ENCODE results near the gene LMAN2. TPM values are rescaled to one million over a fixed set of nuclear protein-coding genes. Genes with fewer than 3 reads are reported as not detected.
"Not testable (repeated sequence)": the region's sequence is repeated elsewhere in the genome, so short reads cannot be mapped to it uniquely, and the experiment has no call there.

Gene LMAN2
- total RNA-seq, 1 donor from 2014 or later = 75.6 TPM

DNA sequence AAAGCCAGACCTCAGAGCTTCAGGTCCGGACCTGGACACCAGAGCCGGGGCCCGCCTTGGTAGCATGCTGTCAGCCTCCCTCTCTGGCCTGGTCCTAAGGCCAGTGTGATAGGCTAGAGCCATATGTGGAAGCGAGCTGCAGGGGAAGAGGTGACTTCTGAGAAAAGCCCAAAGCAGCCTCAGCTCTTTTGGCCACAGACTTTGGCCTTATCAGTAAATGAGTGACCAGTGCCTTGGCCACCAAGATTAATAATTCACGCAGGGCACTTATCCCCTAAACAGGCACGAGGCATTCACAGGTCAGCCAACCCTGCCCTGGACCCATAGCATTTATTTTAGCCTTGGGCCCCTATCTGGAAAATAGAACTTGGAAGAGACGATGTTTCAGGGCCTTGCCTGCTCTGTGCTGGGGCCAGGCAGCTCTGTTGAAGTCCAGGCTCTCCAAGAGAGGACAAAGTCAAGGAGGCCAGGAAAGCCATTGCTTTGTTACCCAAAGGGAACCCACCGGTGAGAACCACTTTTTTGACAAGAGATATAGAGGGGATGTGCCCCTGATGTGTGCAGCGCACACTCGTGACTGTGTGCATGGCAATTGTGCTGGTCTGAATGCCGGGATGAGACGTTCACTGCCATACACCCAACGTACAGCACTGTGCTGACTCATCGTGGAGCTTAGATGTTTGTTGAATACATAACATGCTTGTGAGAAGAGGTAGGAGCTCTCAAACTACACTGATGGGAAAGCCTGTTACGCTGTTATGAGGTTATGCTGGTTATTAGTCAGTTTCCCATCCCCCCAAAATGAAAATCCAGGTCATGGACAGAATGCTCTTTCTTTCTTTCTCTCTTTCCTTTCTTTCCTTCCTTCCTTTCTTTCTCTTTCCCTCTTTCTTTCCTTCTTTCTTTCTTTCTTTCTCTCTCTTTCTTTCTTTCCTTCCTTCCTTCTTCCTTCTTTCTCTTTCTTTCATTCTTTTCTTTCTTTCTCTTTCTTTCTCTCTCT lies 27.7 kb upstream of the LMAN2 start:
- Mint-ChIP-seq H3K27me3 (ENCODE audit: unreplicated experiment) (peaks cover 5% of the 10 kb centered on the region), H3K9me3 (ENCODE audit: unreplicated experiment) (peaks cover 9% of the 10 kb centered on the region), H3K36me3 (ENCODE audit: unreplicated experiment) (no peaks in the 10 kb centered on the region), H3K4me3 (ENCODE audit: unreplicated experiment) (no peak overlapping the region), H3K4me1 (ENCODE audit: low read depth, unreplicated experiment) (no peaks in the 10 kb centered on the region), H3K27ac (ENCODE audit: unreplicated experiment) (no peak overlapping the region)
- no peak for TF ChIP-seq CTCF (IDR thresholded peaks at IDR 0.05; ENCODE audit: partially characterized antibody, unreplicated experiment)
- DNase-seq = no peak

GRCh38 chr5:177377851-177378776 lies 26.6 kb upstream of the LMAN2 start:
- Mint-ChIP-seq H3K27ac (ENCODE audit: unreplicated experiment) (no peak overlapping the region), H3K4me1 (ENCODE audit: low read depth, unreplicated experiment) (no peaks in the 10 kb centered on the region), H3K9me3 (ENCODE audit: unreplicated experiment) (peaks cover 9% of the 10 kb centered on the region), H3K36me3 (ENCODE audit: unreplicated experiment) (no peaks in the 10 kb centered on the region), H3K4me3 (ENCODE audit: unreplicated experiment) (no peak overlapping the region), H3K27me3 (ENCODE audit: unreplicated experiment) (peaks cover 3% of the 10 kb centered on the region)
- no peak for TF ChIP-seq CTCF (IDR thresholded peaks at IDR 0.05; ENCODE audit: partially characterized antibody, unreplicated experiment)
- no peak for DNase-seq

GRCh38 chr5:177376107-177376506 lies 24.6 kb upstream of the LMAN2 start:
- Mint-ChIP-seq H3K9me3 (ENCODE audit: unreplicated experiment) (peaks cover 4% of the 10 kb centered on the region), H3K27ac (ENCODE audit: unreplicated experiment) (no peak overlapping the region), H3K4me3 (ENCODE audit: unreplicated experiment) (no peak overlapping the region), H3K36me3 (ENCODE audit: unreplicated experiment) (no peaks in the 10 kb centered on the region), H3K27me3 (ENCODE audit: unreplicated experiment) (peaks cover 2% of the 10 kb centered on the region), H3K4me1 (ENCODE audit: low read depth, unreplicated experiment) (no peaks in the 10 kb centered on the region)
- no peak for TF ChIP-seq CTCF (IDR thresholded peaks at IDR 0.05; ENCODE audit: partially characterized antibody, unreplicated experiment)
- DNase-seq = no peak

DNA sequence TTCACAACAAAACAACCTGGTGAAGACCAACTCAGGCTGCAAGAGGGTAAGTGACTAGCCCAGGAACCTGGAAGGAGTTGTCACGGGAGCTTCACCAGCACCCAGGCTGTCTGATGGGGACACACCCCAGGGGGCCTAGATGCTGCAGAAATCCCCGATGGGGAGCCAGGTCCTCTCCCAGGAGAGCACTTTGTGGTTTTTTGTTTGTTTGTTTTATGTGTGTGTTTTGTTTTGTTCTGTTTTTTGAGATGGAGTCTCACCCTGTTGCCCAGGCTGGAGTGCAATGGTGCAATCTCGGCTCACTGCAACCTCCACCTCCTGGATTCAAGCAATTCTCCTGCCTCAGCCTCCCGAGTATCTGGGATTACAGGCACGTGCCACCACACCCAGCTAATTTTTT lies 24.0 kb upstream of the LMAN2 start:
- not testable (repeated sequence) for H3K9me3 Mint-ChIP-seq (ENCODE audit: unreplicated experiment); H3K4me3 Mint-ChIP-seq (ENCODE audit: unreplicated experiment); H3K36me3 Mint-ChIP-seq (ENCODE audit: unreplicated experiment); DNase-seq; H3K27me3 Mint-ChIP-seq (ENCODE audit: unreplicated experiment); H3K27ac Mint-ChIP-seq (ENCODE audit: unreplicated experiment); H3K4me1 Mint-ChIP-seq (ENCODE audit: low read depth, unreplicated experiment)

DNA sequence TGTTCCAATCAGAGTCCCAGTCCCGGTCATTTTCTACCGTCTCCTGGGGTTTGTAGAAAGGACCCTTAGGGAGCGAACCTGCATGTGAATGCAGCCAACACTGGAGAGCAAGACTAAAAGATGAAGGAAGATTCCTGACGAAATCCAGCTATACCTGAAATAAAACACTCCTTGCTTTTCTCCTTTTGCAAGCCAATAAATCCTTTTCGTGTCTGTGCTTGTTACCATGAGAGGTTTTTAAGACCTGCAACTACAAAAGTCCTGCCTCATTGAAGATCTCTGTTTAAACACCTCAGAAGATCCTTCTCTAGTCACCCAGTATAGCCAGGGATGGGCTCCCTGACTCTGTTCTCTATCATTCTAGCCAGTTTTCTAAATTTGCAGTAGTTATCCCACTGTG lies 22.7 kb upstream of the LMAN2 start:
- no peak for TF ChIP-seq CTCF (IDR thresholded peaks at IDR 0.05; ENCODE audit: partially characterized antibody, unreplicated experiment)
- DNase-seq = no peak
- Mint-ChIP-seq H3K27ac (ENCODE audit: unreplicated experiment) (no peak overlapping the region), H3K36me3 (ENCODE audit: unreplicated experiment) (no peaks in the 10 kb centered on the region), H3K27me3 (ENCODE audit: unreplicated experiment) (peaks cover 2% of the 10 kb centered on the region), H3K4me1 (ENCODE audit: low read depth, unreplicated experiment) (peaks cover 6% of the 10 kb centered on the region), H3K9me3 (ENCODE audit: unreplicated experiment) (peaks cover 4% of the 10 kb centered on the region), H3K4me3 (ENCODE audit: unreplicated experiment) (no peak overlapping the region)
